Measurements from ENCODE around the gene RHOXF1.
A peak's percentile ranks its signal among the peaks of the same experiment; 100 is the strongest.
"Not testable (repeated sequence)": the region's sequence is repeated elsewhere in the genome, so short reads cannot be mapped to it uniquely, and the experiment has no call there.

The RHOXF1 gene, protein sequence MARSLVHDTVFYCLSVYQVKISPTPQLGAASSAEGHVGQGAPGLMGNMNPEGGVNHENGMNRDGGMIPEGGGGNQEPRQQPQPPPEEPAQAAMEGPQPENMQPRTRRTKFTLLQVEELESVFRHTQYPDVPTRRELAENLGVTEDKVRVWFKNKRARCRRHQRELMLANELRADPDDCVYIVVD

DNA sequence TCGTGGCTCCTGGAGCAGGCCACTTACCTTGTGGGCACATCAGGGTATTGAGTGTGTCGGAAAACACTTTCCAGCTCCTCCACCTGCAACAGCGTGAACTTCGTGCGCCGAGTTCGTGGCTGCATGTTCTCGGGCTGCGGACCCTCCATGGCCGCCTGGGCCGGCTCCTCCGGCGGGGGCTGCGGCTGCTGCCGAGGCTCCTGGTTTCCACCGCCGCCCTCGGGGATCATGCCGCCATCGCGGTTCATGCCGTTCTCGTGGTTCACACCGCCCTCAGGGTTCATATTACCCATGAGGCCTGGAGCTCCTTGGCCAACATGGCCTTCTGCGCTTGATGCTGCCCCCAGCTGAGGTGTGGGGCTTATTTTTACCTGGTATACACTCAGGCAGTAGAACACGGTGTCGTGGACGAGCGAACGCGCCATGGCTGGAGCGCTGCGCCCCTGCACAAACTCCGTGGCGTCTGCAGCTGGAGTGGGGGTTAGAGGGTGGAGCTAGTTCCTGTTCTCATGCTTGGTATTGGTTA, at the start of gene RHOXF1:
Gene RHOXF1 (minus strand): TSS at position 476 of the 526 bp plus-strand sequence. CDS start 51 bp downstream, at position 425.
- no peak for DNase-seq

DNA sequence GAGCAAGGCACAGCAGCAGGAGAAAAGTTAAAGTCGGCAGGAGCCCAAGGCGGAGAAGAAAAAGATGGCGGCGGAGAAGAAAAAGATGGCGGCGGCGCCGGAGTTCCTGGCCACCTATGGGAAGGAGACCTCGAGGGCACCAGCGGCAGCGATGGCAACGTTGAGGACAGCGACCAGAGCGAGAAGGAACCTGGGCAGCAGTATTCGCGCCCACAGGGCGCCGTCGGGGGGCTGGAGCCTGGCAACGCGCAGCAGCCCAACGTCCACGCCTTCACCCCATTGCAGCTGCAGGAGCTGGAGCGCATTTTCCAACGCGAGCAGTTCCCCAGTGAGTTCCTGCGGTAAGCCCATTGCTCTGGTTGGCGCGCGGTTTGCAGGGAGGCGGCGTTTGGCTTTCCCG, 43.4 kb upstream of the RHOXF1 start:
- DNase-seq = not testable (repeated sequence)

DNA sequence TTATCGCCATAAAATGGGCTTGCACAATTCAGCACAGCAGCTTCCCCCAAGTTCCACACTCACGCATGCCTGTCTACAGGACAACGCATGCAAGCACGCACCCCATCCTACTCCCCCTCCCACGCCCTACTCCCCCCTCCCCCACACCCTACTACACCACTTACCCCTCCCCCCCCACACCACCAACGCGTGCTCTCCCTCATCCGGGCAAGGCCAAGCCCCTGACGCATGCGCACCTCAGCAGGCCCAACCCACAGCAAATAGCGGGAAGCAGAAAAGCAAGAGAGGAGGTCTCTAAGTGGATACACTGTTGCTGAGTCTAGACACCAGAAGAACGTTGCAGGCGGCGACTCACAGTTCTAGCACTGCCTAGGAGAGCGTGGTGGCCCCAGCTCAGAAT, 42.6 kb upstream of the RHOXF1 start, which contains the start of gene RHOXF2:
Gene RHOXF2 (plus strand): TSS at position 301 of the 400 bp plus-strand sequence. CDS start 138 bp downstream, outside the sequence.
- DNase-seq = not testable (repeated sequence)

DNA sequence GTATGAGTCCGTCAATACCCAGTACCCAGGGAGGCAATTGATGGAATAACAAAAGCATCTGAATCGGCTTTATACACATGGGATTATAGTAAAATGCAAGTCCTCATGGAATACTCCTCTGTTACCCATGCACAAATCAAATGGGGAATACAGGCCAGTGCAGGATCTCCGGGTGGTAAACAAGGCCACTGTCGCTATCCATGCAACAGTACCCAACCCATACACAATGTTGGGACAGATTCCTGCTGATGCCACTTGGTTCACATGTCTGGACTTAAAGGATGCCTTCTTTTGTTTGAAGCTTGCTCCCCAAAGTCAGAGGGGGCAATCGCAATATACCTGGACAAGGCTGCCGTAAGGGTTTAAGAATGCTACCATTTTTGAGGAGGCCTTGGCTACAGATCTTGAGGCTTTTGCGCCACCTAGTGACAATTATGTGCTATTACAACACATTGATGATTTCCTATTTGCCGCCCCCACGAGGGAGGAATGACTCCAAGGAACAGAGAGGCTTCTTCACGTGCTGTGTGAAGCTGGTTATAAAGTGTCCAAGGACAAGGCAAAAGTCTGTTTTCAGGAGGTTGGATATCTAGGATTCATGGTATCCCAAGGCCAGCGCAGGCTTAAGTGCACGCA, 34.5 kb upstream of the RHOXF1 start:
- not testable (repeated sequence) for DNase-seq

DNA sequence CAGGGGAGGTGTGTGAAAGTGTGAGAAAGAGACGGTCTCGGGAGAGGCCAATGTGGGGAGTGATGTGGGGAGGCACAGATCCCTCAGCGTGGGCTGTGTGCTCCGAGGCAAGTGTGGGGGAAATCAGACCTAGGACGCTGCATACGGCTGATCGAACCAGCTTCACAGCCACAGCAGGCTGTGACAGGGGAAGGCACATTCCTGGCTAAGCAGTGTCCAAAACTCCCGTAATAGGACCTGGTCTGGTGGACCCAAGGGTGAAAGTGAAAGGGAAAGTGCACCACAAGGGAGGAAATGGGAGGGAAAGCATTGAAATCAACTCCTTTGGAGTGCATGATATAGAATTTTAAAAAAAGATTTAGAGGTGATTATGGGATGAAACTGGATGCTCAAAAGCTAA, 31.8 kb upstream of the RHOXF1 start:
- no peak for DNase-seq

DNA sequence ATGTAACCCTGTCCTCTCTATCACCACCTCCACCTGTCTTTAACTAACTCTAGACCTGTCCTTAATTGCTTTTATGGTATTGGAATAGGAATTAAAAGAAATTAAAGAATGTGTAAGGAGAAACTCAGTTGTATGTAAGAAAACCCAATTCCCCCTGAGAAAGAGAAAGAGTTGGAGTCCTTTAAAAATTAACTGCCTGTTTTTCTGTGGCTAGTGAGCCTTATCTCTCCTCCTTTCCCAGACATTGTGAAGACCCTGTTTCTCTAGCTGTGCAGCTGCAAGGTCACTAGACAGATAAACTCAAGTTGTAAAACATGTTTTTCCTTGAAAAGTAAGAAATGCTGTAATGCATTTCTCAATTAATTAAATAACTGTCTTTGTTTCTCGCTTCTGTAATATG, 30.6 kb upstream of the RHOXF1 start:
- not testable (repeated sequence) for DNase-seq

DNA sequence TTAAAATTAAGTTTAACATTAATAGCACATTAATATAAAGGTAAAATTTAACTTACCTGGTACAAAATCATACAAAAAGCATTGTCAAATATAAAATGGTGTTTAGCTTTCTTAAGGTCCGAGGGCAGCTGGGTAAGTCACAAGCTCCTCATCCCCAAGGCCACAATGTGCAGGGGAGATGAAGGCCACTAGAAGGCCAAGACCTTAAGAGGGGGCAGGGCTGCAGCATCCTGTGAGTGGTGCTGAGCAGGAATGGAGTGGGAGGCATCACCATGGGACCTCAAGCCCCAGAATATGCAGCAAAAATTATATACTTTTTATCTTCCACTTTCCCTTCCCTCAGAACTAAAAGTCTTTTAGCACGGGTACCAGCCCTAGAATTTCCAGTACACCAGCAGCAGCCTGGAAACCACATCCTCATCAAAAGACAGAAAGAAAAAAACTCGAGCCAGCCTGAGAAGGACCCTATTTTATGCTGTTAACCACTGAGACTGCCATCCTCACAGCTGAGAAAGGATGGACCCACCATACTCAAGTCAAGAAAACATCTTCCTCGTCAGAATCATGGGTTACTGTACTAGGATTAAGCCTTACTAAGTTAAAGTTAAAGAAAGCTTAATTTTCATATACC, 29.7 kb upstream of the RHOXF1 start:
- DNase-seq = no peak

DNA sequence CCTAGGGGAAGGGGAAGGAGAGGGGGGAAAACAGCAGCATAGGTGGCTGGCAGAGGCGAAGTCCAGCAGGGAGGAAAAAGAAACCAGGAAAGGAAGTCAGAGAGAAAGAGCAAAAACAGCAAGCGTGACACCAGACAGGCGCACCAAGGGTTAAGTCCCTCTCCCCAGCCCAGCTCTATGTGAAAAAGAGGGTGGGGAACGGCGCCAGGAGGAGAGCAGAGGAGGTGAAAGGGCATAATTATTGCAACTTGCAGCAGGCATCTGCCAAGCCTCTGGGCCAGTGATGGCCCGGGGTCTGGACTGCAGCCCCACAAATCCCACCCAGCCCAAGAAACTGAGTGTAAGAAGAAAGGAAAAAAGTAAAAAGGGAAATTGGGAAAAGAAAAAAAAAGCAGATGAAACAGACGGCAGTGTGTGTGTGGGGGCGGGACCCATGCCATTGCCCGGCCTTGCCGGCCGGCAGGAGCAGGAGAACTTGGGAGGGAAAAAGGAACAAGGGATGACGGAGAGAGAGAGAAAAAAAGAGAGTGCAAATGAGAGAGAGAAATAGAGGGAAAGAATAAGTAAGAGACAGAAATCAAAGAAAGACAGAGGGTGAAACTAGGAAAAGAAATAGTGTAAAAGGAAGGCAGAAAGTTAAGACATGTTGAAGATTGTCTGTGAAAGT, 28.6 kb upstream of the RHOXF1 start:
- DNase-seq = peak in 1 of 2 experiments; percentile 33

DNA sequence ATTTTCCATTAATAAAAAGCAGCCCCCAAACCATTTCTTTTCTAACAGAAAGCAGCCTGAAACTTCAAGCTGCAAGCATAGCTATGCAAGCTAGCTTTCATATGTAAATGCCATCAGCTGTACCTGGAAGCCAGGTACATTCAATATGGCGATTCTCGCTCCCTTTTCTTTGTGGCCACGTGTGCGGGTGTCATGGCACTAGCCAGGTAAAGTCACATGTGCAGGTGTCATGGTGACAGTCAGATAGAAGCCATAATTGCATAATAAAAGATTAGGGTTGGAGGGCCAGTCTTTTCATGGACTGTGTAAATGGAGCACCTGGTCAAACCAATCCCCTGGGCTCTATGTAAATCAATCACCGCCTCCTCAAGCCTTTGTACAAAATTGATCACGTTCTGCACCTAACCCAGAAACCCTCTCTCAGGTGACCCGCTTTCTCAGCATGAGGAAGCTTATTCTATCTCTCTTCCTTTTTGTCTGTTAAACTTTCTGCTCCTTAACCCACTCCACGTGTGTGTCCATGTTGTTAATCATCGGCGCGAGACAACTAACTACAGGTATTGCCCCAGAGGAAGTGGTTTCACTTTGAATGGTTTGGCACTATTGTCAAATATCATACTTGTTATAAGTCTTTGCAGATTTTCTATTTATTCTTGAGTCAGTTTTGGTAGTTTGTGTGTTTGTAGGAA, 24.7 kb upstream of the RHOXF1 start:
- DNase-seq = peak; percentile 83 to 97

DNA sequence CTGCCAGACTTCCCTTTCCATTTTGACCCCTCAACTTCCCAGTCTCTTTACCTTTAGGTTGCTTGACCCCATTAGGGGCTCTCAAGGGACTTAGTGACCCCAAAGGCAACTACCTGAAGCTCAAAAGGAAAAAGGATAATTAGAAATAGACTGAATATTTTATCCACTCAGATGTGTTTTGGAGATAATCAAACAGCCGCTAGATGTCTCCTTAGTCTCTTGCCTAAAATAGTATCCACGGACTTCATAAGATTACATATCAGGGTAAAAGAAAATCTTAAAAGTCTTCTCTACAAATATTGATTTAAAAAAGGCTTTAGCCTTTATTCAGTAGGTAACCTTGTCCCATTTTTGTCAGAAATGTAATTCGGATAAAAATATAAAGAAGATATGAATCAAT, 21.7 kb upstream of the RHOXF1 start:
- DNase-seq = no peak

DNA sequence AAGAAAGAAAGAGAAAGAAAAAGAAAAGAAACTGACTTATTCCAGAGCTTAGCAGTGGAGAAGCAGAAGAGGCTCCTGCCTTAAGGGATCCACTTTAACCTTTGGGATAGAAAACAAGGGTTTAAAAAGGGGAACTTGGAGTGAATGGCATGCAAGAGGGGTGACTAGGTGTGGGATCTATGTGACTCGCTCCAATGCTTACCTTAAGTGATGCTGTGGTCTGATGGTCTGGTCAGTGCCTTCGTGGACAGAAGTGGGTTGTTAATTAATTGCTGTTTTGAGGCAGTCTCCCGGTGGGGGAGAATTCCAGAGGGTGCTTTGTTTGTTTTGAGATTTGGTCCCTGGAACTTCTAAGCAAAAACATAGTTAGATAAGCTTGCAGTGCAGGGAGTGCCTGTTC, 21.1 kb upstream of the RHOXF1 start:
- DNase-seq = no peak

DNA sequence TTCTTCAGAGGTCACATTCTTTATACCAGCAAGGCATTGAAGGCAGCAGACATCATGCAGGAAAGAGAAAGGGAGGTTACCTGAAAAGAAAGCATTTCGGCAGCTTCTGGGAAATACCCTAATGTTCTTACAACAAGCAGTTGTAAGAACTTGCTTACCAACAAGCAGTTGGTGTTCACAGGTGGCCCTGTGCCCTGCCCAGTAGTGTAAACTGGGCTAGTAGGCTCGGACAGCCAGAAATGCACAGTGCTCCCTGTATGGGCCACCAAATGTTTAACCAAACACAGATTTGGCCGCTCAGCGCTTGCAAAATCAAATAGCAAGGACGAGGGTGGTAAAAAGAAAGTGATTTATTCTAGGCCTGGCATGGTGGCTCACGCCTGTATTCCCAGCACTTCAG, 20.4 kb upstream of the RHOXF1 start:
- DNase-seq = no peak

DNA sequence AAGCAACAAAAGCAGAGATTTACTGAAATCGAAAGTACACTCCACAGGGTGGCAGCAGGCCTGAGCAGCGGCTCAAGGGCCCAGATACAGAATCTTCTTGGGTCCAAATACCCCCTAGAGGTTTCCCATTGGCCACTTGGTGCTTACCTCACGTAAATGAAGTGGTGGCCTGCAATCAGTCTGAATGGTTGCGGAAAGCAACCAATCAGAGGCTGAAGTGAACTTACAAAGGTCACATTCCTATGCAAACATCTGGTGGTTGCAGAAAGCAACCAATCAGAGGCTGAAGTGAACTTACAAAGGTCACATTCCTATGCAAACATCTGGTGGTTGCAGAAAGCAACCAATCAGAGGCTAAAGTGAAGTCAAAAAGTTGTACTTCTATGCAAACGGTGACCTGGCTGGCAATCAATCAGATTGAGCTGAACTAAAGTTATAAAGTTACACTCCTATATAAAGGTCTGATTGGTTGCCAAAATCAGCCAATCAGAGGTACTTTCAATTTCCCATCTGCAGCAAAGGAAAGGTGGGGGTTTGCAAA, 12.7 kb upstream of the RHOXF1 start:
- DNase-seq = not testable (repeated sequence)

DNA sequence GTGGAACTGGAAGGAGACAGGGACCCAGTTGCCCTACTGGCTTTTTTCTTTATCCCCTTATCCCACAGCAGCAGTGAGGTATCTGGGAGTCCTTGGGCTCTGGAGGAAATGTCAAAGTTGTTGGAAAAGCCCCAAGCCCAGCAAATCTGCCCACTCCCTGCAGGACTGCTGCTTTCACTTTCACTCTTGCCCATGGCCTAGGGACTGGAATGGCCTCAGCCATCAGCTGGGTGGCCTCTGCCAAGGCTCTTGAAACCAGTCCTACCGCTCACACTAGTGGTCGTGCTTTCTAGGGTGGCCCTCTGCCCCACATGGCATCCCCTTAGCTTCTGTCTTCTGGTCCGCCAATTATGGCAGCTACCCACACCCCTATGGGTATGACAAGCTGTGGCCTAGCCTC, 9.7 kb upstream of the RHOXF1 start:
- DNase-seq = no peak

DNA sequence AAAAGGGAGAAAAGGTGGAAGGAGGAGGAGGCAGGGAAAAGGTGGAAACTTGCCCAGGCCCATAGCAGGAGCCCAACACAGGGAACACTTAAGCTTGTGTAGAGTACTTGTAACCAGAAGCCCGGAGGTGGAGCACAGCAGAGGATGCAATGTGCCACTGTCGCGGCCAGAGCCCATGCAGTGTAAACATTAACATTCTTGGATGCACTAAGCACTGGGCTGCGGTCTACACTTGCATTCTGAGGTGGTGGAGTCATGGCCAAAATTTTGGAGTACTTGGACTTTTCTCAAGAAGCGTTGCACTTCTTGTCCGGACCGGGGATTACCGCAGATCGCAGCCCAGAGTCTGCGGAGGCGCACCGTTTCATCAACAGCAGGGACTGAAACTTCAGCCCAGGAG, 4.5 kb upstream of the RHOXF1 start:
- DNase-seq = no peak

DNA sequence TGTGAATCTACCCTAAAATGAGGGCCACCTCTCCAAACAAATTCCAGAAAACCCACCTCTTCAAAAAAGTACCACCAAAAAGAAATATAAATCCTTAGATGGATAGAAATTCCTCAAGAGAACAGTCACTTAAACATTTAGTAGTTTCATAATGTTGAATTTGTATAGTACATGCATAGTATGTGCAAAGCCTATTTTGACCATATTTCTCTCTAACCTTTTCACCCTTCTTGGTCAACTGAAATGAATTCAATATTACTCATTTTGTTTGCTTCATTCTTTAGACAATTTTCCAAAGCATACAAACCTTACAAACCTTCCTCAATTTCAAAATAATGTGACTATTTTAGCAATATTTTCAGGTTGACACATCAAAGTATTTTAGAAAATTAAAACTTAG, 4.1 kb downstream of the RHOXF1 start:
- no peak for DNase-seq

DNA sequence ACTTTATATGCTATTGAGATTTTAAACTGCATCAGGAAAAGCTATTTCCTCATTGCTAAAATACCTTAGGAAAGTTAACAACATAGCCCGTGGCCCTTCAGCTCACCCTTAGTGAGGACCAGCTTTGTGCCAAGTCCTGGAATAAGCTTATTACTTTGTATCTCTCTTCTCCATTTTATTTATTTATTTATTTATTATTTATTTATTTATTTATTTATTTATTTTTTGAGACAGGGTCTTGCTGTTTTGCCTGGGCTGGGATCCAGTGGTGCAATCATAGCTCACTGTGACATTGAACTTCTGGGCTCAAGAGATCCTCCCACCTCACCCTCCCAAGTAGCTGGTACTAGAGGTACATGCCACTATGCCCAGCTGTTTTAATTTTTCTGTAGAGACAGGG, 6.3 kb downstream of the RHOXF1 start:
- no peak for DNase-seq

DNA sequence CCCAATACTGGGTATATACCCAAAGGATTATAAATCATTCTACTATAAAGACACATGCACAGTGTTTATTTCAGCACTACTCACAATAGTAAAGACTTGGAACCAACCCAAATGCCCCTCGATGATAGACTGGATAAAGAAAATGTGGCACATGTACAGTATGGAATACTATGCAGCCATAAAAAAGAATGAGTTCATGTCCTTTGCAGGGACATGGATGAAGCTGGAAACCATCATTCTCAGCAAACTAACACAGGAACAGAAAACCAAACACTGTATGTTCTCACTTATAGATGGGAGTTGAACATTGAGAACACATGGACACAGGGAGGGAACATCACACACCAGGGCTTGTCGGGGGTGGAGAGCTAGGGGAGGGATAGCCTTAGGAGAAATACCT, 11.0 kb downstream of the RHOXF1 start:
- DNase-seq = not testable (repeated sequence)

DNA sequence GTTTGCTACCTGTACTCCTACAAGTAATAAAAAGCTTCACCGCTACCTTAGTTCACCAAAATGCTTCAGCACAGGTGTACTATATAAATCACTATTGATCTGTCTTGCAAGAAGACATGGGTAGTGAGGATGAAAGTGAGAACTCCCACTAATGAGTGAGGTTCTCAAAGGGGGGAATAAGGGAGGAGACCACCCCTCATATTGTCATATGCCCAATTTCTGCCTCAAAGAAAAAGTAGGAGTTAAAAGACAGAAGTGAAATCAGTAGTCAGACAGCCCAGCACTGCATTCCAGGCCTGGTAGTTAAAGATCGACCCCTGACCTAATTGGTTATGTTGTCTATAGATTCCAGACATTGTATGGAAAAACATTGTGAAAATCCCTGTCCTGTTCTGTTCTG, 14.7 kb downstream of the RHOXF1 start:
- not testable (repeated sequence) for DNase-seq

DNA sequence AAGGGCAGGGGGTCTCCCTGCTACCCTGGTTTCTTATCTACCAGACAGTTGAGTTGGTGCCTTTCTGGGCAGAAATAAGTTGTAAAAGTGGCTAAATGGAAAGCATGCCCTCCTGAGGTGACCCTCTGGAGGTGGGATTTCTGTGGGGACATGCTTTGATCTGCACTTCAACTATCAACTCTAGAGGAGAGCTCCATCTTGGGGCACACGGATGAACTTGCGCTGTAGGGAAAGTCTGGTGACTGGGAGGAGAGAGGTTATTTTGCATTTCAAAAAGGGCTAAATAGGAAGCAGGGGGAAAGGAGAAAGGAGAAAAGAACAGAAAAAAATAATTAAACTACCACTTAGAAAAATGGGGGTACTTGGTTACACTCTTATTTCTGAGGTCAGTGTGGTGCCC, 25.5 kb downstream of the RHOXF1 start:
- no peak for DNase-seq

DNA sequence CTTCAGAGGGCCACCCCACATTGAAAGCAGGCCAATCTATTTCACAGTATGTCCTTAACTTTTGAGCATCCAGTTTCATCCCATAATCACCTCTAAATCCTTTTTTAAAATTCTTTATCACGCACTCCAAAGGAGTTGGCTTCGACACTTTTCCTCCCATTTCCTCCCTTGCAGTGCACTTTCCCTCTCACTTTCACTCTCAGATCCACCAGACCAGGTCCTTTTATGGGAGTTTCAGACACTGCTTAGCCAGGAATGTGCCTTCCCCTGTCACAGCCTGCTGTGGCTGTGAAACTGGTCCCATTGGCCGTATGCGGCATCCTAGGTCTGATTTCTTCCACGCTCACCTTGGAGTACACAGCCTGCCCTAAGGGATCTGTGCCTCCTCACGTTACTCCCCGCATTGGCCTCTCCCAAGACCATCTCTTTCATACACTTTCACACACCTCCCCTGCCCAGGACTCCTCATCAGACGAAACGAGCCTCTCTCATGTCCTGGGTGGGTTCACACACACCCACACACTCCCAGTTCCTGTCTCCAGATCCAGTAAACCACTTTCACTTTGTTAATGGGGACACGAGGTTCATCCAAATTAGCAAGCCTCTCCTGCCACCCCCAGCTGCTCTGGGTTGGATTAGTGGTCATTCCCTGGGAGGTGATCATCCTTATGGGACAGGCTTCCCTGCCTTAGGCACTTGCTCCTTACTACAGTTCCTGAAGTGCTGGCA, 28.3 kb downstream of the RHOXF1 start:
- no peak for DNase-seq

Measured in NCI-H2081 (cell line).